ENCODE measurements around the gene BRPF1.

Gene BRPF1

DNA sequence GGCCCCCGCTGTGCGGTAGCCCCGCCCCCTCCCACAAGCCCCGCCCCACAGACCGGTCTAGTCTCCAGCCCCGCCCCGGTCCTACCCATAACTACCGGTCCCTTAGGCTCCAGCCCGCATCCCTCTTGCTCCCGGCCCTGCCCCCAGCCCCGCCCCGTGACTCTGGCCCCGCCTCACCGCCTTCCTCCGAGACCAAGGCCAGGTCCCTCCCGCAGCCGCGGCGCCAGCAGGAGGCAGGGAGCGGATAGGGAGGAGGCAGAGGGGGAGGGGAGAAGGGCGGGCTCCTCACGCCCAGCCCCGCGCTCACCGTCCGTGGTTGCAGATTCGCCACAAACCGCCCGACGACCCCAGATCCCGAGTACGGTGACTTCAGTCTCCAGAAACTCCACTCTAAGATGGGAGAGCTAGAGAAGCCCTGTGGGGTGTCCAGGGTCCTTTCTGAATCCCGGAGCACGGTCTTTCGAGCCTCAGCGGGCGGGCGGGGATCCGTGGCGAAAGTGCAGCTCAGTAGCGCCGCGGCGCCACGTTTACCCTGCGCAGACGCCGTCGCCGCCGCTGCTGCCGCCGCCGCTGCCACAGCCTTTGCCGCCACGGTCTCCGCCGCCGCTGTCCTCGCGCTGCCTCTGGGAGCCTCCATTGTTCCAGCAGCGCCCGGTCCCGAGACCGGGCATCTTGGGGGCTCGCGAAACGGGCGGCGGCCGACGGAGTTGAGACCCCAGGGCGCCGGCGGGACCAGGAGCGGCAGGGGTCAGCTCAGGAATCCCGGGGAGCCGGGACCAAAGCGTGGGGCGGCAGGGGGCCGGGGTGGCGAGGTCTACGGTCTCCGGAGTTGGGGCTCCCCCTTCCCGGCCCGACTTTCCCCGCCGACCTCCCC lies at the start of gene BRPF1:
BRPF1 (plus strand) TSS at position 530 of the 874 bp plus-strand sequence. CDS start 2,406 bp downstream, outside the sequence.
- H3K4me1 ChIP-seq (ENCODE audit: control insufficient read depth, insufficient read depth, low read length), result peaks cover 23% of the 10 kb centered on the region
- H3K9me3 ChIP-seq (ENCODE audit: control insufficient read depth in 2 of 2, low read length in 2 of 2), result no peaks in the 10 kb centered on the region
- peaks cover 15 to 17% of the 10 kb centered on the region in 2 donors for H3K36me3 ChIP-seq (ENCODE audit: control insufficient read depth in 2 of 2, insufficient read depth in 2 of 2, low read length in 2 of 2)
- H3K9ac ChIP-seq (ENCODE audit: low read length in 2 of 2), result peak within 1 kb of the TSS; percentile 77 to 98
- H3K4me3 ChIP-seq (ENCODE audit: low read length in 2 of 2), result peak within 1 kb of the TSS; percentile 87 to 89
- H3K27me3 ChIP-seq (ENCODE audit: control insufficient read depth in 1 of 2, insufficient read depth in 2 of 2, low read length in 2 of 2), result no peaks in the 10 kb centered on the region
- peak within 1 kb of the TSS; percentile 95 for H3K27ac ChIP-seq (ENCODE audit: low read length)

DNA sequence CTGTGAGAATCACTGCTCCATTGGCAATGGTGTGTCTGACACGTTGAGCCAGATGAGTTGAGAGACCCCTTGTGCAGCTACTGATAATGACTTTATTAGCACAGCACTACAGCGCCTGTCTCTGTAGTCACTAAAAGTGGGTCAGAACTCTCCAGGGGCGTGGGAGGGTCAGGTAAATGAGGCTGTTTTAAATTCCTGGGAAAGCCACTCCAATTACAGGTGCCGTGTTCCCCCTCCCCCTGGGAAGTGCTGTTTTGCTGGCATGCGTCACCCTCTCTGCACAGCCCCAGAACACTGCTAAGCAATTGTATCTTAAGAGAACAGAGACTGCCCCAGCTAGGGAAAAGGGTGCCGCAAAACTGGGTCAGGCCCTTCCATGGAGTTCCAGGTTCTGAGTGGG lies 49.4 kb upstream of the BRPF1 start:
- Histone ChIP-seq H3K27ac (ENCODE audit: low read length) (no peak overlapping the region), H3K4me1 (ENCODE audit: control insufficient read depth, insufficient read depth, low read length) (peaks cover 2% of the 10 kb centered on the region), H3K36me3 (ENCODE audit: control insufficient read depth in 2 of 2, insufficient read depth in 2 of 2, low read length in 2 of 2) (peaks cover 83 to 85% of the 10 kb centered on the region in 2 donors), H3K9me3 (ENCODE audit: control insufficient read depth in 2 of 2, low read length in 2 of 2) (no peaks in the 10 kb centered on the region), H3K27me3 (ENCODE audit: control insufficient read depth in 1 of 2, insufficient read depth in 2 of 2, low read length in 2 of 2) (no peaks in the 10 kb centered on the region), H3K9ac (ENCODE audit: low read length in 2 of 2) (no peak overlapping the region), H3K4me3 (ENCODE audit: low read length in 2 of 2) (no peak overlapping the region)

DNA sequence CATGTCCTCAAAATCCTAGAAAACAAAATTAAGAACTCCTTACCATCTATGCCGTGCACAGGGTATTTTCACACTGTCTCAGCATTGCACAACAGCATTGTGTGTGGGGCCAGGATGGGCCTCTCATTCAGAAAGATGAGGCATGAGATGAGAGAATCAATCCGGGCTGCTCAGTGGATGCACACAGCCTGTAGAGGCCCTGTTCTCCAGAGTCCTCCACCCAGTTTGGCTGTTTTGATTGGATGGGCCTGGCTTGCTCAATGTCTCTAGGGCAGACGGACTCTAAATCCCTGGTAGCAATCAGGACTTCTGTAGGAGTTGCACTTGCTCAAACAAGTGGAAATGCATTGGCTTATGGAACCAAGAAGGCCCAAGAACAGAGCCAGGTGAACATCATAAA lies 48.1 kb upstream of the BRPF1 start:
- no peak overlapping the region for H3K27ac ChIP-seq (ENCODE audit: low read length)
- no peaks in the 10 kb centered on the region for H3K9me3 ChIP-seq (ENCODE audit: control insufficient read depth in 2 of 2, low read length in 2 of 2)
- H3K36me3 ChIP-seq (ENCODE audit: control insufficient read depth in 2 of 2, insufficient read depth in 2 of 2, low read length in 2 of 2), result peaks cover 79 to 87% of the 10 kb centered on the region in 2 donors
- H3K4me3 ChIP-seq (ENCODE audit: low read length in 2 of 2), result no peak overlapping the region
- no peak overlapping the region for H3K9ac ChIP-seq (ENCODE audit: low read length in 2 of 2)
- peaks cover 2% of the 10 kb centered on the region for H3K4me1 ChIP-seq (ENCODE audit: control insufficient read depth, insufficient read depth, low read length)
- H3K27me3 ChIP-seq (ENCODE audit: control insufficient read depth in 1 of 2, insufficient read depth in 2 of 2, low read length in 2 of 2), result no peaks in the 10 kb centered on the region

- Histone ChIP-seq H3K27ac (ENCODE audit: low read length) (no peak overlapping the region), H3K4me1 (ENCODE audit: control insufficient read depth, insufficient read depth, low read length) (no peaks in the 10 kb centered on the region), H3K36me3 (ENCODE audit: control insufficient read depth in 2 of 2, insufficient read depth in 2 of 2, low read length in 2 of 2) (peaks cover 81 to 86% of the 10 kb centered on the region in 2 donors), H3K9me3 (ENCODE audit: control insufficient read depth in 2 of 2, low read length in 2 of 2) (no peaks in the 10 kb centered on the region), H3K9ac (ENCODE audit: low read length in 2 of 2) (no peak overlapping the region), H3K27me3 (ENCODE audit: control insufficient read depth in 1 of 2, insufficient read depth in 2 of 2, low read length in 2 of 2) (no peaks in the 10 kb centered on the region), H3K4me3 (ENCODE audit: low read length in 2 of 2) (no peak overlapping the region)
These were observed 46.1 kb upstream of the BRPF1 start for GRCh38 chr3:9685216-9686049.

DNA sequence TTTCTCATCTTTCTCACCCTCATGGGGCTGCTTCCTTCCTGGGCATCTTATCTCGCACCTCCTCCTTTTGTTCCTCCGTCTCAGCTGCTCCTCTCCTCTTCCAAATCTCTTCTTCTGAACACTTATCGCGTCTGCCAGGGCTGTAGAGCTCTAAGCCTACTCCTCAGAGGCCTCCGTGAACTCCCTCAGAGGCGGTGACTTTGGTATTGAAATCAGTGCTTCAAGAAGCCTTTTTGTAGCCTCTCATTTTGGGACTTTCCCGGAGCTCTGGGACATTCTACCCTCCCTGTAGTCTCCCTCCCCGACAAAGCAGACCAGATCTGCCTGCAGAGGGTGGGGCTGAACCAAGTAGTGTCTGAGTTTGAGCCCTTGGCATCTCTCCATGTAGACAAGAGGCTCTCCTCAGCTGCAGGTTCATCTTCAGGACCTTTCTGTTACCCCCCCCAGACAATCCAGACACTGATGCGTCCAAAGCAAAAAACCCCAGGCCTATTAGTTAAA lies 45.4 kb upstream of the BRPF1 start:
- H3K4me3 ChIP-seq (ENCODE audit: low read length in 2 of 2), result no peak overlapping the region
- H3K36me3 ChIP-seq (ENCODE audit: control insufficient read depth in 2 of 2, insufficient read depth in 2 of 2, low read length in 2 of 2), result peaks cover 81 to 86% of the 10 kb centered on the region in 2 donors

GRCh38 chr3:9686703-9687102 lies 44.8 kb upstream of the BRPF1 start:
- H3K4me1 ChIP-seq (ENCODE audit: control insufficient read depth, insufficient read depth, low read length), result no peaks in the 10 kb centered on the region
- peaks cover 80 to 86% of the 10 kb centered on the region in 2 donors for H3K36me3 ChIP-seq (ENCODE audit: control insufficient read depth in 2 of 2, insufficient read depth in 2 of 2, low read length in 2 of 2)
- no peak overlapping the region for H3K9ac ChIP-seq (ENCODE audit: low read length in 2 of 2)
- H3K9me3 ChIP-seq (ENCODE audit: control insufficient read depth in 2 of 2, low read length in 2 of 2), result no peaks in the 10 kb centered on the region
- no peak overlapping the region for H3K4me3 ChIP-seq (ENCODE audit: low read length in 2 of 2)
- H3K27me3 ChIP-seq (ENCODE audit: control insufficient read depth in 1 of 2, insufficient read depth in 2 of 2, low read length in 2 of 2), result no peaks in the 10 kb centered on the region
- H3K27ac ChIP-seq (ENCODE audit: low read length), result no peak overlapping the region

More for the DNA sequence above, 45.4 kb upstream of the BRPF1 start:
- no peaks in the 10 kb centered on the region for H3K4me1 ChIP-seq (ENCODE audit: control insufficient read depth, insufficient read depth, low read length)
- H3K9me3 ChIP-seq (ENCODE audit: control insufficient read depth in 2 of 2, low read length in 2 of 2), result no peaks in the 10 kb centered on the region
- H3K27ac ChIP-seq (ENCODE audit: low read length), result no peak overlapping the region
- H3K9ac ChIP-seq (ENCODE audit: low read length in 2 of 2), result no peak overlapping the region
- no peaks in the 10 kb centered on the region for H3K27me3 ChIP-seq (ENCODE audit: control insufficient read depth in 1 of 2, insufficient read depth in 2 of 2, low read length in 2 of 2)

- Histone ChIP-seq H3K27ac (ENCODE audit: low read length) (no peak overlapping the region), H3K4me3 (ENCODE audit: low read length in 2 of 2) (no peak overlapping the region), H3K4me1 (ENCODE audit: control insufficient read depth, insufficient read depth, low read length) (no peaks in the 10 kb centered on the region), H3K9ac (ENCODE audit: low read length in 2 of 2) (no peak overlapping the region), H3K36me3 (ENCODE audit: control insufficient read depth in 2 of 2, insufficient read depth in 2 of 2, low read length in 2 of 2) (peaks cover 81% of the 10 kb centered on the region in 2 donors), H3K9me3 (ENCODE audit: control insufficient read depth in 2 of 2, low read length in 2 of 2) (no peaks in the 10 kb centered on the region), H3K27me3 (ENCODE audit: control insufficient read depth in 1 of 2, insufficient read depth in 2 of 2, low read length in 2 of 2) (no peaks in the 10 kb centered on the region)
These were observed 44.0 kb upstream of the BRPF1 start for GRCh38 chr3:9687514-9687913.

DNA sequence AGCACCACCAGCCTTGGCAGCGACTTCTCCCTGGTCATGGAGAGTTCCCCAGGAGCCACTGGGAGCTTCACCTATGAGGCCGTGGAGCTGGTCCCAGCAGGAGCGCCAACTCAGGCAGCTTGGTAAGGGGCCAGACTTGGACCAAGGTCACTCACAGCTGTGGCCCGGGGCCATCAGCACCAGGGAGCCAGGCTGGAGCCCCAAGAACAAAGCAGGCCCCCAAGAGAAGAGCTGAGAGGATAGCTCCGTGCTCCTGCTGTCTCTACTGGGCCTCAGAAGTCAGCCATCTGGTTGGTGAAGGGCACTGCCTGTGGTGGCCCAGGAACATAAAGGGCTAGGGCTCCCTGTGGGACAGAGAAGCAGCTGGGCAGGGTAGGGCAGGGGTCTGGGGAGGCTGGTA lies 42.6 kb upstream of the BRPF1 start:
- Histone ChIP-seq H3K9ac (ENCODE audit: low read length in 2 of 2) (no peak overlapping the region), H3K4me3 (ENCODE audit: low read length in 2 of 2) (no peak overlapping the region), H3K9me3 (ENCODE audit: control insufficient read depth in 2 of 2, low read length in 2 of 2) (no peaks in the 10 kb centered on the region), H3K27ac (ENCODE audit: low read length) (no peak overlapping the region), H3K27me3 (ENCODE audit: control insufficient read depth in 1 of 2, insufficient read depth in 2 of 2, low read length in 2 of 2) (no peaks in the 10 kb centered on the region), H3K36me3 (ENCODE audit: control insufficient read depth in 2 of 2, insufficient read depth in 2 of 2, low read length in 2 of 2) (peaks cover 76 to 82% of the 10 kb centered on the region in 2 donors), H3K4me1 (ENCODE audit: control insufficient read depth, insufficient read depth, low read length) (no peaks in the 10 kb centered on the region)

DNA sequence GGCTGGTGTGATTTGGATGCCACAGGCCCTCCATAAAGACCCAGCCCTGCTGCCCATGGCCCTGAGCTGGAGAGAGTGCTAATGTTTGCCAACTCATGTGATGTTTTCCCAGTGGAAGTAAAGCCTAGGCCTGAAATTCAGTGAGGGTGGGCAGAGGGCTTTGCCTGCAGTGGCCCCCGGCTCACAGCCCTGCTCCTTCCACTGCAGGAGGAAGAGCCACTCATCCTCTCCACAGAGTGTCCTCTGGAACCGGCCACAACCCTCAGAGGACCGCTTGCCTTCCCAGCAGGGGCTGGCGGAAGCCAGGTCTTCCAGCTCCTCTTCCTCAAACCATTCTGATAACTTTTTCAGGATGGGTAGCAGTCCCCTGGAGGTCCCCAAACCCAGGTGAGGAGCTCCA lies 41.8 kb upstream of the BRPF1 start:
- no peaks in the 10 kb centered on the region for H3K27me3 ChIP-seq (ENCODE audit: control insufficient read depth in 1 of 2, insufficient read depth in 2 of 2, low read length in 2 of 2)
- H3K27ac ChIP-seq (ENCODE audit: low read length), result no peak overlapping the region
- H3K9ac ChIP-seq (ENCODE audit: low read length in 2 of 2), result no peak overlapping the region
- no peaks in the 10 kb centered on the region for H3K9me3 ChIP-seq (ENCODE audit: control insufficient read depth in 2 of 2, low read length in 2 of 2)
- no peak overlapping the region for H3K4me3 ChIP-seq (ENCODE audit: low read length in 2 of 2)
- H3K36me3 ChIP-seq (ENCODE audit: control insufficient read depth in 2 of 2, insufficient read depth in 2 of 2, low read length in 2 of 2), result peaks cover 72 to 79% of the 10 kb centered on the region in 2 donors
- no peaks in the 10 kb centered on the region for H3K4me1 ChIP-seq (ENCODE audit: control insufficient read depth, insufficient read depth, low read length)

GRCh38 chr3:9690451-9691450 lies 40.8 kb upstream of the BRPF1 start:
- H3K36me3 ChIP-seq (ENCODE audit: control insufficient read depth in 2 of 2, insufficient read depth in 2 of 2, low read length in 2 of 2), result peaks cover 66 to 79% of the 10 kb centered on the region in 2 donors
- no peak overlapping the region for H3K4me3 ChIP-seq (ENCODE audit: low read length in 2 of 2)
- H3K9me3 ChIP-seq (ENCODE audit: control insufficient read depth in 2 of 2, low read length in 2 of 2), result no peaks in the 10 kb centered on the region
- H3K27me3 ChIP-seq (ENCODE audit: control insufficient read depth in 1 of 2, insufficient read depth in 2 of 2, low read length in 2 of 2), result no peaks in the 10 kb centered on the region
- no peak overlapping the region for H3K27ac ChIP-seq (ENCODE audit: low read length)
- H3K4me1 ChIP-seq (ENCODE audit: control insufficient read depth, insufficient read depth, low read length), result no peaks in the 10 kb centered on the region
- no peak overlapping the region for H3K9ac ChIP-seq (ENCODE audit: low read length in 2 of 2)

Measured in stomach smooth muscle (tissue), 2 donors.